Nephron progenitor cell (in vitro differentiated cells): ENCODE measurements around the gene TMPRSS9.
"Not testable (repeated sequence)": the region's sequence is repeated elsewhere in the genome, so short reads cannot be mapped to it uniquely, and the experiment has no call there.

Source experiments
- DNase-seq: peaks from one replicate; pipeline ENCODE4 v3.0.0; 2021
- H3K27ac Mint-ChIP-seq: 2 replicates; pipeline ENCODE4 v1.8.0; 2021; ENCODE audit warnings: mild to moderate bottlenecking, moderate library complexity, mixed read lengths
- H3K27me3 Mint-ChIP-seq: 2 replicates; pipeline ENCODE4 v1.8.0; 2021; ENCODE audit warnings: mild to moderate bottlenecking, low read depth, mixed read lengths; ENCODE audit not compliant: poor library complexity
- H3K36me3 Mint-ChIP-seq: 2 replicates; pipeline ENCODE4 v1.8.0; 2021; ENCODE audit warnings: low read depth, mixed read lengths
- H3K4me1 Mint-ChIP-seq: 2 replicates; pipeline ENCODE4 v1.8.0; 2021; ENCODE audit warnings: mixed read lengths
- H3K4me3 Mint-ChIP-seq: 2 replicates; pipeline ENCODE4 v1.8.0; 2021; ENCODE audit warnings: mild to moderate bottlenecking, moderate library complexity, mixed read lengths
- H3K9me3 Mint-ChIP-seq: 2 replicates; pipeline ENCODE4 v1.8.0; 2021; ENCODE audit warnings: mild to moderate bottlenecking, moderate library complexity, mixed read lengths
- TF ChIP-seq, protein P1 (sequence below): fragments of 200-600 bp; sonication (generic); IDR thresholded peaks from 2 replicates; pipeline ENCODE4 v1.5.0; 2021; ENCODE audit warnings: antibody characterized with exemption

TMPRSS9 gene

DNA sequence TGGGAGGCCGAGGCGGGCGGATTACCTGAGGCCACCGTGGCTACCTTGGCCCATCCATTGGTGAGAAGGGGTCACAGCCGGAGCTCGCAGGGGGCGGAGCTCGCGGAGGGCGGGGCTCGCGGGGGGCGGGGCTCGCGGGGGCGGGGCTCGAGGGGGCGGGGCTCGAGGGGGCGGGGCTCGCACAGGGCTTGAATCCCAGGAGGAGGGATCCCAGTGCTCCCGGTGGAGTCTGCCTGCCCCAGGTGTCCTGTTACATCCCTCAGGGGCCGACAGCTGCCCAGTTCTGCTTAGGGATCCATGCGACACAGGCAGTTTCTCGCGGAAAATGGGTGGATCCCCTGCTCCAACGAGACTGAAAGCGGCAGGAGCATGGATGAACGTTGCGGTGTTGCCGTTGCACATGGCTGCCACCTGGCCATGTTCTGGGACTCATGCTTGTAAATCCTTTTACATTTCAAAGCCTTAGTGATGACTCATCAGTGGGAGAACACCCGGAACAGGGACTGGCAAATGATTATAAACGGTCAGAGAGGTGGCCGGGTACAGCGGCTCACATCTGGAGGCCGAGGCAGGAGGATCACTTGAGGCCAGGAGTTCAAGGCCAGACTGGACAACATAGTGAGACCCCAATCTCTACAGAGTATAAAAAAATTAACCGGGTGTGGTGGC is 25.1 kb downstream of the TMPRSS9 start:
- Mint-ChIP-seq H3K4me1 (peaks cover 34% of the 10 kb centered on the region), H3K4me3 (peak overlapping the region; percentile 30), H3K27ac (no peak overlapping the region)

DNA sequence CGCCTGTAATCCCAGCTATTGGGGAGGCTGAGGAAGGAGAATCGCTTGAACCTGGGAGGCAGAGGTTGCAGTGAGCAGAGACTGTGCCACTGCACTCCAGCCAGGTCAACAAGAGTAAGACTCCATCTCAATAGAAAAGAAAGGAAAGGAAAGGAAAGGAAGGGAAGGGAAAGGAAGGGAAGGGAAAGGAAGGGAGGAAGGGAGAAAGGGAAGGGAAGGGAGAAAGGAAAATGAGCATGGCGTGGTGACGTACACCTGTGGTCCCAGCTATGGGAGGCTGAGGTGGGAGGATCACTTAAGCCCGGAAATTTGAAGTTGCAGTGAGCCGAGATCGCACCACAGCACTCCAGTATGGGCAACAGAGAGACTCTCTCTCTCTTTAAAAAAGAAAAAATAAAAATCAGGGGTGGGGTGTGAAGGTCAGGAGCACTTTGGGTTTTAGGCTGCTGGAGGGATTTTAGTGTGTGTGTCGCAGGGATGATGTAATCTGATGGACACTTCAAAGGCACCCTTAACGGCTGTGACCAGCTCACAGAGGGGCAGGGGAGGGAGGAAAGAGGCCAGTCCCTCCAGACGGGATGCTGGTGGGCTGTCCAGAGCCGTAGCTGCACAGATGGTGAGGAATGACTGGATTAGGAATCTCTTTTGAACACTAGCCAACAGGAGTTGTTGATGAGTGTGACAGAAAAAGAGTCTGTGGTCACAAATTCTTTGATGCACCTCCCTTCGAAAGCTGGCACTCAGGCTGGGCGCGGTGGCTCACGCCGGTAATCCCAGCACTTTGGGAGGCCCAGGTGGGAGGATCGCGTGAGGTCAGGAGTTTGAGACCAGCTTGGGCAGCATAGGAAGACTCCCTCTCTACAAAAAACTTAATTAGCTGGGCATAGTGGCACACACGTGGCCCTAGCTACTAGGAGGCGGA is 27.6 kb downstream of the TMPRSS9 start:
- TF ChIP-seq, protein P1, sequence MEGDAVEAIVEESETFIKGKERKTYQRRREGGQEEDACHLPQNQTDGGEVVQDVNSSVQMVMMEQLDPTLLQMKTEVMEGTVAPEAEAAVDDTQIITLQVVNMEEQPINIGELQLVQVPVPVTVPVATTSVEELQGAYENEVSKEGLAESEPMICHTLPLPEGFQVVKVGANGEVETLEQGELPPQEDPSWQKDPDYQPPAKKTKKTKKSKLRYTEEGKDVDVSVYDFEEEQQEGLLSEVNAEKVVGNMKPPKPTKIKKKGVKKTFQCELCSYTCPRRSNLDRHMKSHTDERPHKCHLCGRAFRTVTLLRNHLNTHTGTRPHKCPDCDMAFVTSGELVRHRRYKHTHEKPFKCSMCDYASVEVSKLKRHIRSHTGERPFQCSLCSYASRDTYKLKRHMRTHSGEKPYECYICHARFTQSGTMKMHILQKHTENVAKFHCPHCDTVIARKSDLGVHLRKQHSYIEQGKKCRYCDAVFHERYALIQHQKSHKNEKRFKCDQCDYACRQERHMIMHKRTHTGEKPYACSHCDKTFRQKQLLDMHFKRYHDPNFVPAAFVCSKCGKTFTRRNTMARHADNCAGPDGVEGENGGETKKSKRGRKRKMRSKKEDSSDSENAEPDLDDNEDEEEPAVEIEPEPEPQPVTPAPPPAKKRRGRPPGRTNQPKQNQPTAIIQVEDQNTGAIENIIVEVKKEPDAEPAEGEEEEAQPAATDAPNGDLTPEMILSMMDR = no peak
- Mint-ChIP-seq H3K4me1 (peaks cover 25% of the 10 kb centered on the region), H3K27me3 (peaks cover 10% of the 10 kb centered on the region), H3K27ac (peak overlapping the region; percentile 51), H3K36me3 (no peaks in the 10 kb centered on the region), H3K4me3 (no peak overlapping the region), H3K9me3 (peaks cover under 1% of the 10 kb centered on the region)
- DNase-seq = no peak

More for the DNA sequence above, 25.1 kb downstream of the TMPRSS9 start:
- peak; percentile 60 for DNase-seq
- Mint-ChIP-seq H3K9me3 (peaks cover 12% of the 10 kb centered on the region), H3K27me3 (peaks cover 12% of the 10 kb centered on the region), H3K36me3 (no peaks in the 10 kb centered on the region)
- TF ChIP-seq, protein P1 = no peak

DNA sequence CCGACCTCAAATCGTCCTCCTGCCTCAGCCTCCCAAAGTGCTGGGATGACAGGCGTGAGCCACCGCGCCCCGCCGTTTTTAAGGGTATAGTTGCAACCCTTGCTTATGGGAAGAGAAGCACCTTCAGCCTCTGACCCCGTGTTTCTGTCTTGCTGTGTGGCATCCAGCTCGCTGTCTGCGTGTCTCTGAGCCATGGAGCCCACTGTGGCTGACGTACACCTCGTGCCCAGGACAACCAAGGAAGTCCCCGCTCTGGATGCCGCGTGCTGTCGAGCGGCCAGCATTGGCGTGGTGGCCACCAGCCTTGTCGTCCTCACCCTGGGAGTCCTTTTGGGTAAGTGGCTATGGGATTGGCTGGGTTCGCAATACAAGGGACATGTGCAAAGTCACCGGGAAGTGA is 29.5 kb downstream of the TMPRSS9 start:
- Mint-ChIP-seq H3K27ac (no peak overlapping the region), H3K4me1 (peaks cover 19% of the 10 kb centered on the region), H3K9me3 (peaks cover 9% of the 10 kb centered on the region), H3K27me3 (peaks cover 7% of the 10 kb centered on the region), H3K4me3 (no peak overlapping the region), H3K36me3 (no peaks in the 10 kb centered on the region)
- TF ChIP-seq, protein P1 = no peak
- DNase-seq = no peak

DNA sequence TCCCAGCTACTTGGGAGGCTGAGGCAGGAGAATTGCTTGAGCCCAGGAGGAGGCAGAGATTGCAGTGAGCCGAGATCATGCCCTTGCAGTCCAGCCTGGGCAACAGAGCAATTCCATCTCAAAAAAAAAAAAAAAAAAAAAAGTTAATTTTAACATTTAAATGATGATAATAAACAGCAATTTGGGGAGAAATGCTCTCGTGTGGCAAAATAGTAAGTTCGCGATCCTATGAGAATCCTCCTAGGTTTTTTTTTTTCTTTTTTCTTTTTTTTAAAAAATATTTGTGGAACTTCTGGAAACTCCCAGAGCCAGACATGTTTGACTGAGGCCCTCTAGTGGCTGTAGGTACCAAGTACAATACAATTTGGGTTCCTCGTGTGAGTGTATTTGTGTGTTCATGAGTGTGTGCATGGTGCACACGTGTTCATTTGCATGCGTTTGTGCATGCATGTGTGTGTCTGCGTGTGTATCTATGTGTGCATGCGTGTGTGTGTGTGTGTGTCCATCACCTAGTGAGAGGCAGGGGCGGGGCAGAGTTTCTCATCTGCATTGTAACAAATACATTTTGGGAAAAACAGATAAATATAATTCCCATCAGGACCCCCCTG is 31.2 kb downstream of the TMPRSS9 start:
- TF ChIP-seq, protein P1 = peak; percentile 76
- Mint-ChIP-seq H3K4me1 (peaks cover 23% of the 10 kb centered on the region), H3K4me3 (no peak overlapping the region), H3K36me3 (no peaks in the 10 kb centered on the region), H3K9me3 (peaks cover 9% of the 10 kb centered on the region), H3K27ac (no peak overlapping the region), H3K27me3 (peaks cover 7% of the 10 kb centered on the region)
- DNase-seq = peak; percentile 33

DNA sequence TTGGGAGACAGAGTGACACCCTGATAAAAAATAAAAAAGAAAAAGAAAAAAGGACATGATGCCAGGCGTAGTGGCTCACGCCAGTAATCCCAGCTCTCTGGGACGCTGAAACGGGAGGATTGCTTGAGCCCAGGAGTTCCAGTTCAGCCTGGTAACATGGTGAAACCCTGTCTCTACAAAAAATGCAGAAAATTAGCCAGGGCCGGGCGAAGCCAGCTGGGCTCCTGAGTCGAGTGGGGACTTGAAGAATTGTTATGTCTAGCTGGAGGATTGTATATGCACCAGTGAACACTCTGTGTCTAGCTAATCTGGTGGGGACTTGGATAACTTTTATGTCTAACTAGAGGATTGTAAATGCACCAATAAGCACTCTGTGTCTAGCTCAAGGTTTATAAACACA is 32.3 kb downstream of the TMPRSS9 start:
- TF ChIP-seq, protein P1 = no peak
- H3K36me3 Mint-ChIP-seq = no peaks in the 10 kb centered on the region
- H3K4me1 Mint-ChIP-seq = peaks cover 24% of the 10 kb centered on the region
- H3K4me3 Mint-ChIP-seq = no peak overlapping the region
- peaks cover 9% of the 10 kb centered on the region for H3K9me3 Mint-ChIP-seq
- peaks cover 7% of the 10 kb centered on the region for H3K27me3 Mint-ChIP-seq
- no peak for DNase-seq
- H3K27ac Mint-ChIP-seq = no peak overlapping the region

DNA sequence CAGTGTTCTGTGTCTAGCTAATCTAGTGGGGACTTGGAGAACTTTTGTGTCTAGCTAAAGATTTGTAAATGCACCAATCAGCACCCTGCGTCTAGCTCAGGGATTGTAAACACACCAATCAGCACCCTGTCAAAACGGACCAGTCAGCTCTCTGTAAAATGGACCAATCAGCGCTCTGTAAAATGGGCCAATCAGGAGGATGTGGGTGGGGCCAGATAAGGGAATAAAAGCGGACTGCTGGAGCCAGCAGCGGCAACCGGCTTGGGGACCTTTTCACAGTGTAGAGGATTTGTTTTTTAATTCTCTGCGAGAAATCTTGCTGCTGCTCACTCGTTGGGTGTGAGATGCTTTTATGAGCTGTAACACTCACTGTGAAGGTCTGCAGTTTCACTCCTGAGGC is 32.8 kb downstream of the TMPRSS9 start:
- not testable (repeated sequence) for H3K27me3 Mint-ChIP-seq, H3K4me3 Mint-ChIP-seq, H3K9me3 Mint-ChIP-seq, H3K27ac Mint-ChIP-seq, H3K36me3 Mint-ChIP-seq, DNase-seq
- peaks cover 19% of the 10 kb centered on the region for H3K4me1 Mint-ChIP-seq
